AML-193 (cell line): Measurements from ENCODE around the gene DDX54.
A peak's percentile ranks its signal among the peaks of the same experiment; 100 is the strongest.
"Not testable (repeated sequence)": the region's sequence is repeated elsewhere in the genome, so short reads cannot be mapped to it uniquely, and the experiment has no call there.

Source experiments
- DNase-seq, 2 experiments: peaks; one replicate each; lab custom pipeline; 2025; lab: John Stamatoyannopoulos, UW

Gene DDX54

GRCh38 chr12:113142173-113142885, 42.9 kb downstream of the DDX54 start:
- peak; percentile 61 to 63 for DNase-seq

- DNase-seq = not testable (repeated sequence)
Observed at GRCh38 chr12:113141716-113142115, 43.6 kb downstream of the DDX54 start.

GRCh38 chr12:113140706-113141105, 44.6 kb downstream of the DDX54 start:
- DNase-seq = no peak

DNA sequence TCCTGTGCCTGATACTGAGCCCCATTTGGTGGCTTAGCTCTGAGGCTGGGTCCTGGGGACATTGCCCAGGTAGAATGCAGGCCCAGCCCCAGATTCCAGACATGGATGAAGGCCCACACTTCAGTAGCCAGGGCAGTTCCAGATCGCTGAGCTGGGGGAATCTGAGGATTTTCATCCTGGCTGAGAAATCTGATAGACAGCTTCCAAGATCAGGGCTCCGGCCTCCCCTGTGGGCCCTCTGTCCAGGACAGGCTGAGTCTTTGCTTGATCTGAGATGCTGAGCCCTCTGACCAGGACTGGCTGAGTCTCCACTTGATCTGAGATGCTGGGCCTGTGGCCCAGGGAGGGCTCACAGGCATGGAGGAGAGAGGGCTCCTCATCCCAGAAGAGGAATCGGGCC, 46.5 kb downstream of the DDX54 start:
- DNase-seq = no peak

GRCh38 chr12:113137861-113138783, 47.2 kb downstream of the DDX54 start:
- DNase-seq = no peak

DNA sequence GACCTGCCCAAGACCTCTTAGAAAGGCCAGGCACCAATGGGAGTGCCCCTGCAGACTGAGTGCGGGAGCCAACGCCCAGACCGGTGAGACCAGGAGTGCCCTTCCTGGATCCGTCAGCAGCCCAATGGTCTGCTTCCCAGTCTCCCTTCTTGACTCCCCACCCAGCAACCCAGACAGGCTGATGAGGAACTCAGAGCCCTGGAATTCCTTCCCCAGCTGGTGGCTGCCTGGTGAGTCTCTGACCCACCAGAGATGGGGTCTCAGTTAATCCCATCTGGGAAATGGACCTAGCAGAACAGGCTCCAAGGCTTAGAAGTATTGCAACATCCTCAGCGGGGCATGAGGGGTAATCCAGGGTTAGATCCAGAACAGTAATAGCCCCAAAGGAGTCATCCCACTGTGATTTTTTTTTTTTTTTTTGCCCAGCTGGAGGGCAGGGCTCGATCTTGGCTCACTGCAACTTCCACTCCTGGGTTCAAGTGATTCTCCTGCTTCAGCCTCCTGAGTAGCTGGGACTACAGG, 48.2 kb downstream of the DDX54 start:
- DNase-seq = no peak

DNA sequence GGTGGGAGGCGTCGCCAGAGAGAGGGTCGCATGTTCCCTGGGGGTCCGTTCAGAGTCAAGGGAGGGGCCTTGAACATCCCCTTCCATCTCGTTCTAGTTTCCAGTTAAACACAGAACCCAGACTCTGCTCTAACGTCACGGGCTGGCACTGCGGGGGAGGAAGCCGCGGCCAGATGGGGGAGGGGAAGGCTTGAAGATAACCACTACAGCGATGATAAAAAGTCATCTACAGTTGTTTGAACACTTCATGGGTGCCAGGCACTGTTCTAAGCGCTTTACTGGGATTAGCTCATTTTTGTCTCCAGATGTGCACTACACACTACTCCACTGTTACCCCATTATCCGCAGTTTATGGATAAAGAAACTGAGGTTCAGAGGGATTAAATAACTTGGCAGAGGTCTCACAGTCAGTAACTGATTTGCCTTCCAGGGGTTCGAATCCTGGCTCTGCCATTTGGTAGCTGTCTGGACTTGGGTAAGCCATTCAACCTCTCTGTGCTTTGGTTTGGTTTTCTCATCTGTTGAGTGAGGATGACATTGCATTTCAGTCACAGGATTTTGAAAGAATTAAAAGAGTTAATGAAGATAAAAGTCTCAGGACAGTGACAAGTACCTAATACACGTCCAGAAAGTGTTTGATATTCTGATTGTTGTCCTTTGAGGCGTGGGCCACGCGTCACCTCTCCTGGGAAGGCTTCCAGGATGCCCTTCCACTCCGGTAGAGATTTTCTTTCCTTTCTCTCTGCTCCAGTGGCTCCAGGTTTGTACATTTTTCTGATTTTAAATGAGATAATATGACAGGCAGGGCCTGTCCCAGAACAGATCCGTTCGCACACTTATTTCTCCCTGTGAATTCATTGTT, 48.9 kb downstream of the DDX54 start:
- DNase-seq = no peak

DNA sequence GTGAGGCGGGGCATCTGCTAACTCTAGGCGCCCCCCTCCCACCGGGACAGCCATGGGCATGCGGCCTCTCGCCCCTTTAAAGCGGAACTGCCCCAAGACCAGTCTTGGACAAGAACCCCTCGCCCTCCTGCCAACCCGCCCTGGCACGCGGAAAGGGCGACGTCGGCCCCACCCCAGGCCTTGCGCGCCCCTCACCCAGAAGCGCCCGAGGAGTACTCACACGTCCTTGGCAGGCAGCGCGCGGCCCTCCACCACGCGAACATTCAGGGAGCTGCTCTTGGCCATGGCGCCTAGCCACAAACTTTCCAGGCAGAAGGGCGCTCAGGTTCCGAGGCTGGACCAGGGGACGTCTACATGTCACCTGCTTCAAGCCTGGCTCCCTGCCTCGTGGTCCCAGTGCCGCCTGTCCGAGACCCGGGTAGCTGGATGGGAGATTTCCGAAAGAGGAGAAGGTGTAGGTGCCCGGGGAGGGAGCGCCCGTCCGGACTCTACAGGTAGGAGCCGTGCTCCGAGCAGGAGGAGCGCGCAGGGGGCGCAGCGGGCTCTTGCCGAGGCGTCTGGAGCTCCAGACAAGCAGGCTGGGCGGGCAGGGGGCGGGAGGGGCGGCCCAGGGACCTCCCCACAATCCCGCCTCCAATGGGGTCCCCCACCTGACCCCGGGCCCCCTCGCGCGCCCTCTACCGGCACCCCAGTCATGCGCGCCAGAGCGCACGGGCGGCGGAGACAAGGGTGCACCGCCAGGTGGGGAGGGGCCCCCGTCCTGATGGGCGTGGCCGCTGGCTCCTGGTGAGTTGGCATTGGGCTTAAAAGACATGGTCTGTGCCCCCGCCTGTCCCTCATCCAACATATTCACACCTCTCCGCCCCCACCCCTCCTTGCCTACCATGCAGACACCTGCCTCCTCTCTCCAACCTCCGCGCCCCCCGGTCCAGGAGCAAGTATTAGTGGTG, 49.8 kb downstream of the DDX54 start, which contains the start of gene RASAL1:
Gene RASAL1, minus strand, starts transcription at position 584 of the 950 bp plus-strand sequence. Its CDS starts 299 bp downstream, at position 285.
- DNase-seq = peak; percentile 9 to 19

GRCh38 chr12:113134521-113134951, 50.7 kb downstream of the DDX54 start:
- no peak for DNase-seq

DNA sequence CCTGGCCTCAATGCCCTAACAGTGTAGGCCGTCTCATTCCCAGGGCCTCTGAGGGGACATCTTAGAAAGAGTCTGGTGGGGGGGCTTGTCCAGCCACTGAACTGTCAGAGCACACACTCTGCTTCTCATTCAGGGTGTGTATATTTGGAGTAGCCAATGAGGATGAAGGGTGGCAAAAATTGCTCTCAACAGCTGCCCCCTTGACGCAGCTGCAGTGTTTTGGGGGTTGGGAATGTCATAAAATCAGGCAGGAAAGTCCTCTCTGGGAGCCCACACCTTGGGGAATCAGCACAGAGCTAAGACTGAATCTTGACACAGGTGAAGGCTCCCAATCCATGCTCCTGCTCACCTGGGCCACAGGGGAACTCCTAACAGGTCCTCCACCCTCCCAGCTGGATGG, 51.2 kb downstream of the DDX54 start:
- no peak for DNase-seq

DNA sequence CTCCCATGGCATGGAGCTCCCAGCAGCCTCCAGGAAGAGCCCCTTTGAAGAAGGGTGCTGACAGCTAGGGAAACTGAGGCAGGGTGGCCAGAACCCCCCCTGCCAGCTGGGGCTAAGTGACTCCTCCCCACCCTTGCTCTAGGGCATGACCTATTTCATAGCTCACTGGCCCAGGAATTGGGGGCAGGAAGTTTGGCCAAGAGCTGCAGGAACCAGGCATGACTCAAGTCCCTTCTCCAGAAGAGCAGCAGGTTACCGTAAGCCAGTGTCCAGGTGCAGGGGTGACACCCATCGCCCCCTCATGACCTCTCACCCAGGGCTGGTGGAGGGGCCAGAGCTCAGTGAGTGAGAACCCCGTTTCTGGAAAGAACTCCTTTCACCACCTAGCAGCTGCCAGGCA, 51.6 kb downstream of the DDX54 start:
- no peak for DNase-seq

DNA sequence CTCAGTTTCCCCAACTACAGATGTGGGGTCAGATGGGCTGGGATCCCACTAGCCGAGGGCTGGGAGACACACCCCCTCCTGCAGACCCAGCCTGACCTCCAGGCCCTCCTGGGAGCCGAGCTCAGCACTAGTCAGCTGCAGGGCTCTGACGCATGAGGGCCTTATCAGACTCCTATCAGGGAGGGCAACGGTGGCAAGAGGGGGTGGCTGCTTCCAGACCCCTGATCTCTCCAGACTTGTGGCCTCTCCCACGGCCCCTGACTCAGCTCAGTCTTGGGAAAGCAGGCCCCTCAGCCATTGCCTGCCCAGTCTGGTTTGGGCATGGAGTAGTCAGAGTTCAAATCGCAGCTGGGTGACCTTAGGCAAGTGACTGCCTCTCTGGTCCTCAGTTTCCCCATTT, 52.2 kb downstream of the DDX54 start:
- DNase-seq = no peak

GRCh38 chr12:113131556-113131955, 53.7 kb downstream of the DDX54 start:
- DNase-seq = no peak

GRCh38 chr12:113130457-113131135, 54.7 kb downstream of the DDX54 start:
- no peak for DNase-seq

- no peak for DNase-seq
Observed at GRCh38 chr12:113129664-113130456, 55.4 kb downstream of the DDX54 start.

GRCh38 chr12:113128802-113129663, 56.2 kb downstream of the DDX54 start:
- no peak for DNase-seq

DNA sequence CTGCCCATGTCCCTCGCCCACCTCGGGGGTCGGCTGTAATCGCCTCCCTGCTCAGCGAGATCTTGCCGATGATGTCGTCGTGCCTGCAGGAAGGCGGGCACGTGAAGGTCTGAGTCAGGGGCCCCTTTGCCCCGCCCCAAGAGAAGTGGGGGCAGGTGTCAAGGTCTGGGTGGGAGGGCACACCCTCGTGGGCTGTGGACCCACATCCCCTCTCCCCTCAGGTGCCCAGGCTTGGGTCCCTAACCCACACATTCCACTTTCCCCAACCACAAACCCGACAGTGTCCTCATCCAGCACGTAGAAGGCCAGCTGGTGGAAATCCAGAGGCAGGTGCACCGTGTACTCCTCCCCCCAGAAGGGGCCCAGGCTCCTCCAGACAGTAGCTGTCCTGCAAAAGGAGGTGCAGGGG, 57.5 kb downstream of the DDX54 start:
- no peak for DNase-seq

DNA sequence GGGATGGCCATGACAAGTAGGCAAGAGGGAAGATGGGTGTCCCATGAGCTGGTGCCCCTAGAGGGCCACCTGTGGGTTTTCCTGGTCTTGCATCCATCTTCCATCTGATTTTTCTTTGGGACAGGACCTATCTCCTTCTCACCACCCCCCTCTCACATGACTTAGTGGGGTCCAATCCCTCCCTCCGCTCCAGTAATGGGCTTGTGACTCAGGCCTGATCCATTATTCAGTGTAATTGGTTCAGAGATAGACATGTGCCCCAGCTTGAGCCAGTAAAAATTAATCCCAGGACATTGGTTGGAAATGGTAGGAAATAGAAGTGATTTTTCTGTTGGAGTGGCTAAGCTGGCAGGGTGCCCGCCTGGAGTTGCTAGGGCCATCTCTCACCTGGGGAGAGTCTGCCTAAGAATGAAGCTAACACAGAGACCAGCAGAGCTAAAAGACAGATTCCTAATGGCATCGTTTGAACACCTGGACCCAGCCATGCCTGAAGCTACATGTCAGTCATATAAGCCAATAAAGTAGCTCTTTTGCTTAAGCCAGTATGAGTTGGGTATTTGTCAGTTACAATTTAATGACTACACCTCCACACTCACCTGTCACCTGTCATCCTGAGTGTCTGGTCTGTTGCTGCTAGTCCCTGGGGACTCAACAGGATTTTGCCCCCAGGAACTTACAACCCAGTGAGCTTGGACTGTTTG, 64.5 kb downstream of the DDX54 start:
- DNase-seq = no peak
